Ovary (tissue), 3 donors: ENCODE measurements around the gene TTC9B.

Experiments
- CTCF ChIP-seq, 3 donors: fragments of 450-650 bp in 2 of 3; fragments of 200-600 bp in 1 of 3; IDR thresholded peaks; one replicate each; pipeline versions ENCODE4 v1.5.1 to v1.8.0; 2016 to 2022; ENCODE audit warnings: antibody characterized with exemption in 3 of 3, mild to moderate bottlenecking in 1 of 3
- EP300 ChIP-seq: sonication (generic); formaldehyde crosslinking; IDR thresholded peaks from one replicate; pipeline ENCODE4 v1.6.1; 2017; ENCODE audit warnings: antibody characterized with exemption
- POLR2A ChIP-seq: fragments of 450-650 bp; IDR thresholded peaks from one replicate; pipeline ENCODE4 v1.6.1; 2017; ENCODE audit warnings: antibody characterized with exemption, mild to moderate bottlenecking, moderate library complexity
- donor health status: DM: no; HTN: no; CAD: no.

- TF ChIP-seq POLR2A (no peak), CTCF (IDR thresholded peaks at IDR 0.05) (no peak), EP300 (no peak)
These were observed 19.6 kb upstream of the TTC9B start for GRCh38 chr19:40237791-40238190.
